ENCODE measurements around the gene MCEE.

MCEE gene

DNA sequence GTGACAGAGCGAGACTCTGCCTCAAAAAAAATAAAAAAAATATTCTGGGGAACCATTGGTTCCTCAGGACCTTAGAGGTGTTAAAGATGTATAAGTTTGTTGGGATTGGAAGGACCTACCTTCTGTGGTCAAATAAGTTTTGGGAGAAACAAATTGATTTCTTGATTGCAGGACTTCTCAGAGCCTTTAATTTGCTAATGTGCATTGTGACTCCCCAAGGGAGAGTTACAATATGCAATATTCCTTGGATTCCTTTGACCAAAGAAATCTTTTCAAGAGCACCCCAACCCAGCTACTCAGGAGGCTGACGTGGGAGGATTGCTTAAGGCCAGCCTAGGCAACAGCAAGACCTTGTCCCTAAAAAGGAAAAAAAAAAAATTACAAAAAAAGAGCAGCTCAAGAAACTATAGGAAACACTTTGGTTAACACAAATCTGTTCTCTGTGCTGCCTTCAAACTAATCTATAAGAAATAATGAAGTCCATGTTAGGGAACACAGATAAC lies 55.1 kb downstream of the MCEE start:
- no peak for DNase-seq

GRCh38 chr2:71073475-71073874 lies 56.6 kb downstream of the MCEE start:
- DNase-seq = no peak

DNA sequence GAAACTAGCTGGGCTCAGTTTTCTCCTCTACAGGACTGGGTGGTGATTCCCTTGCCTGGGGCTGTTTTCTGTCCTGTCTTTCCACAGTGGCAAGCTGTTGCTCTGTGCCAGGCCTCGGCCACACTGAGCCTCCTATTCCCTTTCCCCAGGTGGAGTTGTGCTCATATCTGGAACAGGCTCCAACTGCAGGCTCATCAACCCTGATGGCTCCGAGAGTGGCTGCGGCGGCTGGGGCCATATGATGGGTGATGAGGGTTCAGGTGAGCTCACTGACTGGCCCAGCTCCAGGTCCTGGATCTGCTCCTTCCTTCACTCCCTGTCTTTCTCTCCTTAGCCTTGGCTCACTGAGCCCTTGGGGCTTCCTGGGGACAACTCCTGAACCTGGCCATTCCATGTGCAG lies 57.5 kb downstream of the MCEE start:
- DNase-seq = no peak

- DNase-seq = peak; percentile 65
Measured at GRCh38 chr2:71071681-71072398, 58.2 kb downstream of the MCEE start.

DNA sequence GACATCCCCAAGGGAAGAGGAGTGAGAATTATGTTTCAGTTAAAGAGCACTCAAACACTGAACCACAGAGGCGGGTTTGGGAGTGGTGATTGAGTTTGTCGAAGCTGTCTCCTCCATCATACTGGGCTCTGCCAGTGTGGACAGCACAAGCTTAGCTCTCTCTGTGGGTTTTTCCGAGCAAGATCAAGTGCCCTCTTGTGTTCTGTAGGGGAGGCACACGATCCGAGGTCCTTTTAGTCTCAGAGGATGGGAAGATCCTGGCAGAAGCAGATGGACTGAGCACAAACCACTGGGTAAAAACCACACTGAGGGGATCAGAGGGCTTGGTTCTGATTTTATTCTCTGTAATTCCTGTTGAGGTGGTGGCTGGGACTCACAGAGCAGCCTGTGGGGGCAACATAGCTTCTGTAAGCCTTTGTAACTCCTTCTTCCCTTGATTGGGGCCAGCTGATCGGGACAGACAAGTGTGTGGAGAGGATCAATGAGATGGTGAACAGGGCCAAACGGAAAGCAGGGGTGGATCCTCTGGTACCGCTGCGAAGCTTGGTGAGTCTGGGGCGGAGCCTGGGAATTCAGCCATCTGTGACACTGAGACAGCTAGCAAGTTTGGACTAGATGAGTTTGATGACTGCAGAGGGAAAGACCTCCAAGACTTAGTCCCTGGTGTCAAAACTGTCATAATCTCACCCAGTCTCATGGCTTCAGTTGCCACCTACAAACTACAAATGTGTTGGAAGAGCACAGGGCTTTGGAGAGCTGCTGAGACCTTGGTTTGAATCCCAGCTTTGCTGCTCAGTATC lies 59.5 kb downstream of the MCEE start:
- DNase-seq = no peak

GRCh38 chr2:71069376-71069775 lies 60.7 kb downstream of the MCEE start:
- DNase-seq = no peak

- DNase-seq = peak; percentile 95
Measured at GRCh38 chr2:71068218-71069035, 61.6 kb downstream of the MCEE start, which contains the start of gene NAGK. NAGK (plus strand) TSS chr2:71068648; CDS start chr2:71068684, 36 bp downstream.

GRCh38 chr2:71067567-71068217 lies 62.3 kb downstream of the MCEE start:
- DNase-seq = no peak

GRCh38 chr2:71066856-71067255 lies 63.2 kb downstream of the MCEE start:
- no peak for DNase-seq

DNA sequence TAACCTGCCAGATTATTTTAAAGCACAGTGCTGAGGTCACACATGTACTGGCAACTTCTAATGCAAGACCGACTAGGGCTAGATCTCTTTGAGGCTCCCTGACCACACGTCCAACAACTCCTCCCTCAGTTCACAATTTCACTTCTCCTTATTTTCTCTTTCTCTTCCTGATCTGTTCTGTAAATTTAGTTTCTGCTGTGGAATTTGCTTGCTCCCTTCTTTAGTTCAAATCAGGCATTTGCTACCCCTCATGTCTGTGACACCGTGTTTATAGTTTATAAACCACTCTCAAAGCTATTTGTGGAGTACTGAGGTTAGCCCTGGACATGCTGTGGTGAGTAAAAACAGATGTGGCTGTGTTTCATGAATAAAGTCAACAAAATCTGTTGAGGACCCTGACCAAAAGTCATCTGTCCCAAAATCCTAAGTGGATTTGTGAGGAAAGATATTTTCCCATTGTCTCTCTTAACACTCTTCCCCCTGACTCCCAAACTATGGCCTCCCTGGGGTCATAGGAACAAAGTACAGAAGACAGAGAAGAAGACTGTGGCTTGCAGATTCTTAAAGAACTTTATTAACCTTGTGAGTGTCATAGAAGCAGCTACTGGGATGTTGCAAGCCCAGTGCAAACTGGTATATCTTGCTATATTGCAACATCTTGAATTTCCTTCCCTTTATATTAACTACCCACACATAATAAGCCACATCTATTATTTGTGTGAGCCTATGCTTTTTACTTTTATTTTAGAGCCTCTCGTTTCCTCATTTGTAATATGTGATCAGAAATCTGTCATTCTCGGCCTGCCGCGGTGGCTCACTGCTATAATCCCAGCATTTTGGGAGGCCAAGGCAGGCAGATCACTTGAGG lies 65.0 kb downstream of the MCEE start:
- DNase-seq = no peak

DNA sequence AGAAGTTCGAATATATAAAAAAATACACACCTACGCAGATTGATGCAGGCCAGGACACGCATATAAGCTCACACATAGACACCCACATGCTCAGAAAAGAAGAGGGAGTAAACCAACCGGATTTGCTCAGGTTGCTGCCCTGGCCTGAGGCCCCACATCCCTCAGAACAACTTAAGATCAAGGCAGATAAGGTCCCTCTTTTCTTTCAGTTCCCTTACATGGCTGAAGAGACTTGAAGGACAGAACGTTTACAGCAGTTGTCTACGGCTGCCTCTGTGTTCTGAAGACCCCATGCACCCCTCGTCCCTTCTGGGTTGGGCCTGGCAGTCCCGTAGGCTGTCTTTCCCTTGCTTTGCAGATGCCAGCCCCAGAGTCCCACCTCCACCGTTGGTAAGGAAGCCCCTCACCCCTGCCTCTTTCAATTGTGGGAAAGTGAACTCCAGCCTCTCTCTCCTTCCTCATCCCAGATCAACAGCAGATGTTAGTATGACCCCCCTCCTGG lies 65.9 kb downstream of the MCEE start:
- DNase-seq = no peak

DNA sequence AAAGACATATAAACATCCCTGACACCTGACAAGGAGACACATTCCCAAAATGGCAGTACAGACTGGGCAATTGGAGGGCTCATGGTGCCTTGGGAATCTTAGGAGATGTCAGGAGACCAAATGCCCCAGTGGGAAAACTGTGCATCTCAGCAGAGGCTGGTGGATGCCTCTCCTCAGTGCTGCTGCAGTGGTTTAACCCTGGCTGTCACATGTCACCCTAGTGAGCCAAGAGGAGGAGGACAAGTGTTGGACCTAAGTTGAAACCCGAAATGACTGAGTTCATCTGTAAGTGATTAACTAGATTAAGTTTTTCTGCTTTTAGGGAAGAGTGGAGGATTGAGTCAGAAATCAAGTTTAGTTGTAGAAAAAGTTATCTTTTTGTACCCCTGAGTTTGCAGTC lies 66.8 kb downstream of the MCEE start:
- DNase-seq = no peak

DNA sequence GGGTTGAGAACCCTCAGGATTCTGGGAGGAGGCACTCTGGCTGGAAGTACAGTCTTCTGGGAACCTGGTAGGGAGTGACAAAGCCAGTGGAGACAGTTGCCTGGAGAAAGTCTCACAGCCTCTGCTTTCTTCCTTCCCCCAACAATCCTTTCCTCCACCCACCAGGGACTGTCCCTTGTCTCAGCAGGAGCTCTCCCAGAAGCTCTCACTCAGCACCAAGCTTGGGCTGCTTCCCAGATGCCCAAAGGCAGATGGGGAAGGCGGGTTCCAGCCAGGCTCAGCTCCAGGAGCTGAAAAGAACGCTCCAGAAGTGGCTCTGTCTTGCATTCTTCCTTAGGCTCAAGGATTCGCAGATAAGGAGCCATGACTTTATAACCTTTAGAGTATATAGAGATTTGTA lies 69.2 kb downstream of the MCEE start:
- DNase-seq = no peak

- no peak for DNase-seq
Measured at GRCh38 chr2:71060211-71060610, 69.8 kb downstream of the MCEE start.
